Left ventricle myocardium inferior (tissue), 1 donor: Measurements from ENCODE around the gene PLB1. TPM values are rescaled to one million over a fixed set of nuclear protein-coding genes. Genes with fewer than 3 reads are reported as not detected.

Source experiments
- DNase-seq: peaks from one replicate; pipeline ENCODE4 v3.0.0-alpha.2; 2020
- H3K27ac ChIP-seq: fragments of 200-600 bp; replicated peaks from 2 replicates; pipeline ENCODE4 v1.8.0; 2021
- H3K27me3 ChIP-seq: fragments of 200-600 bp; 2 replicates; pipeline ENCODE4 v1.8.0; 2021; ENCODE audit warnings: low read depth
- H3K36me3 ChIP-seq: fragments of 200-600 bp; 2 replicates; pipeline ENCODE4 v1.8.0; 2021
- H3K4me1 ChIP-seq: fragments of 200-600 bp; 2 replicates; pipeline ENCODE4 v1.8.0; 2021
- H3K4me3 ChIP-seq: fragments of 200-600 bp; 2 replicates; pipeline ENCODE4 v1.8.0; 2021; ENCODE audit warnings: mild to moderate bottlenecking, moderate library complexity
- H3K9me3 ChIP-seq: fragments of 200-600 bp; replicated peaks from 2 replicates; pipeline ENCODE4 v1.8.0; 2021
- CTCF ChIP-seq: fragments of 200-600 bp; IDR thresholded peaks from 2 replicates; pipeline ENCODE4 v1.8.0; 2021; ENCODE audit warnings: antibody characterized with exemption, mild to moderate bottlenecking, borderline replicate concordance
- intact Hi-C: fragments of 100-400 bp; cut with micrococcal nuclease; formaldehyde crosslinking; loops from one replicate; pipeline ENCODE4 v1.11.0; 2022
- total RNA-seq: library from RNA; stranded (reverse); fragmentation: NEBNext Ultra II Directional; extraction: Animal tissue kit (Norgen Biotek cat#: 25700); gene quantifications from one replicate; pipeline ENCODE4 v1.2.1, GENCODE V29; 2021
- donor health status: DM: no; HTN: yes; CAD: no; lungs with severe emphysema.

PLB1 gene
- total RNA-seq, 1 donor from 2014 or later: 2.4 TPM

GRCh38 chr2:28452534-28453081 is 43.3 kb upstream of the PLB1 start:
- peak; percentile 91 for TF ChIP-seq CTCF
- no peak overlapping the region for H3K4me3 ChIP-seq
- H3K9me3 ChIP-seq: no peaks in the 10 kb centered on the region
- no peak overlapping the region for H3K27ac ChIP-seq
- no peaks in the 10 kb centered on the region for H3K36me3 ChIP-seq
- intact Hi-C loops: no loop called here
- peaks cover 13% of the 10 kb centered on the region for H3K4me1 ChIP-seq
- no peaks in the 10 kb centered on the region for H3K27me3 ChIP-seq
- peak; percentile 74 for DNase-seq

- H3K4me3 ChIP-seq: no peak overlapping the region
- H3K9me3 ChIP-seq: no peaks in the 10 kb centered on the region
- H3K27me3 ChIP-seq: no peaks in the 10 kb centered on the region
- no peak for DNase-seq
- H3K36me3 ChIP-seq: no peaks in the 10 kb centered on the region
- H3K27ac ChIP-seq: no peak overlapping the region
- no peak for TF ChIP-seq CTCF
- intact Hi-C loops: no loop called here
- H3K4me1 ChIP-seq: peaks cover 12% of the 10 kb centered on the region
These were observed 42.5 kb upstream of the PLB1 start for GRCh38 chr2:28453396-28453795.

DNA sequence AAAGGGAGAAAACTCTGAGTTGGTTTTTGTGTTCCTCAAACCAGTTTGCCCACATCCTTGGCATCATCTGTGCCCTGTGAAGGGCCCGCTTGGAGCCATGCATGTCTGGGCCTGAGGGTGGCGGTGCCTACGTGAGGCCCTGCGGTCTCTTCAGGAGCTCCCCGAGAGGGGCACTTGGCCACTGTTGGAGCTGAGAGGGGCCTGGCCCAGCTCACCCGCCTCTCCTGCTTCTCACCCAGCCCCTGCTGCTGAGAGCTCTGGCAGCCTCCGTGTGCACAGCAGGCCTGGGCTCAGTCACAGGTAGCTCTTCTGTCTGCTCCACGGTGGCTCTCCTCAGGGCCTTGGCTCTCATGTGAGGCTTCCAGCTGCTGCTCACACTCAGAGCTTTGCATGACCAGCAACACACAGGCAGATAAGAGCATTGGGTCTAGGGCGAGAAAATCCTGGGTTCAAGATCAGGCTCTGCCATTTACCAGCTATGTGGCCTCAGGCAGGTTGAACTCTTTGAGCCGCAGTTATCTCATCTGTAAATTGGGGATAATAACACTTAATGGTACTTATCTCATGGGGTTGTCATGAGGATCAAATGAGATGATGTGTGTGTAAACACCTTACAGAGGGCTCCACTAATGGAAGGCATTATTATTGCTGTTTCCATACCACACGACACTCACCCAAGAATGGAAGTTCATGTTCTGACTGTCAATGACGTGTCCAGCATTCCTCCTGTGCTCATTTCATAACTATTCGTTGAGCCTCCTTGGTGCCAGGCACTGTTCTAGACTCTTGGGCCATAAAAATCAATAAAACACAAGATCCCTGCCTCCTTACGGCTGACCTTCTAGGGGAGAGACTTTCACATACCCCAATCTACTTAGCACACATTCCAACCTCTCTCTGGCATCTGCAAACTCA is 41.6 kb upstream of the PLB1 start:
- H3K27me3 ChIP-seq: no peaks in the 10 kb centered on the region
- DNase-seq: no peak
- no peak for TF ChIP-seq CTCF
- intact Hi-C loops: no loop called here
- H3K36me3 ChIP-seq: no peaks in the 10 kb centered on the region
- H3K4me3 ChIP-seq: no peak overlapping the region
- H3K27ac ChIP-seq: no peak overlapping the region
- peaks cover 7% of the 10 kb centered on the region for H3K4me1 ChIP-seq
- H3K9me3 ChIP-seq: no peaks in the 10 kb centered on the region

DNA sequence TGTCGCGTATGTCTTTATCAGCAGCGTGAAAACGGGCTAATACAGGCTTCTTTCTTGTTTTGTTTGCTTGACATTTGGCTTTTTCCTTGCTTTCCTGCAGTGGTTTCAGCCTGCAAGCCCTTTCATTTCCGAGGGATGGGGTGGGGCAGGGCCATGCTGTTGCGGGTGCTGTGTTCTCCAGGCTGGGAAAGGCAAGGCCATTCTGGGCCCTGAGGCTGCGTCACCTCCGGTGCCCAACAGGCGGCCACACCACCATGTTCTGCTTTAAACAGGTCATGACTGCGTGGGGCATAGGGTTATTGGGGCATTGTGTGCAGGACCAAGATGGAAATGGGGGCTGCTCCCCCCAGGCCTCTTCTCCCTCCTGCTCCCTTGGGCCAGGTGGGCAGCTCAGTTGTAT is 38.6 kb upstream of the PLB1 start:
- no peak for TF ChIP-seq CTCF
- H3K4me3 ChIP-seq: no peak overlapping the region
- DNase-seq: no peak
- H3K36me3 ChIP-seq: no peaks in the 10 kb centered on the region
- peaks cover 4% of the 10 kb centered on the region for H3K9me3 ChIP-seq
- H3K4me1 ChIP-seq: no peaks in the 10 kb centered on the region
- intact Hi-C loops: no loop called here
- no peak overlapping the region for H3K27ac ChIP-seq
- no peaks in the 10 kb centered on the region for H3K27me3 ChIP-seq

- H3K9me3 ChIP-seq: peaks cover 13% of the 10 kb centered on the region
- no peaks in the 10 kb centered on the region for H3K36me3 ChIP-seq
- H3K27ac ChIP-seq: no peak overlapping the region
- TF ChIP-seq CTCF: no peak
- no peaks in the 10 kb centered on the region for H3K27me3 ChIP-seq
- no peaks in the 10 kb centered on the region for H3K4me1 ChIP-seq
- intact Hi-C loops: no loop called here
- H3K4me3 ChIP-seq: no peak overlapping the region
- no peak for DNase-seq
These were observed 34.8 kb upstream of the PLB1 start for GRCh38 chr2:28461056-28461455.
